HL-60 (cell line): ENCODE results near the gene ABCC5.

Source experiments
- GABPA ChIP-seq: IDR thresholded peaks from 2 replicates; pipeline ENCODE4 v1.6.1; 2012; ENCODE audit warnings: low read depth
- REST ChIP-seq: IDR thresholded peaks from 2 replicates; pipeline ENCODE4 v1.6.1; 2012; ENCODE audit warnings: low read depth; ENCODE audit not compliant: insufficient replicate concordance
- TF ChIP-seq, protein P1 (sequence below): IDR thresholded peaks from one replicate; pipeline ENCODE4 v1.5.1; 2011; ENCODE audit warnings: low read length, control low read depth, inconsistent platforms; ENCODE audit not compliant: insufficient read depth

DNA sequence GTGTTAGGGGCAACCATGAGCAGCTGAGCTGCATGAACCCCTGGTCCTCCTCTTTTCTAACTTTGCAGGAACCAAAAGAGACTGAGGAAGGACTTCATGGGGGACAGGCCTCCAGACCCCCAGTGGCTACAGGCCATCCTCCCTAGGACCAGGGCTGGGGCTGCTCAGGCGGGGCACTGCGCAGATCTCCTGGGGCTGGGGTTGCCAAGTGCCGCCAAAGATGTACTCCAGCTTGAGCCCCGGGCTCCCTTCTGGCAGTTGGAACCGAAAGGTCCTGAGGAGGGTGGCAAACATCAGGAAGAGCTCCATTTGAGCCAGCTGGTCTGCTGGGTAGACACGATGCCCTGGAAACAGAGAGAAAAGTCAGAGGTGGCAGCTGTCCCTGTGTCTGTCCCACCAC lies 121.9 kb downstream of the ABCC5 start:
- TF ChIP-seq, protein P1, sequence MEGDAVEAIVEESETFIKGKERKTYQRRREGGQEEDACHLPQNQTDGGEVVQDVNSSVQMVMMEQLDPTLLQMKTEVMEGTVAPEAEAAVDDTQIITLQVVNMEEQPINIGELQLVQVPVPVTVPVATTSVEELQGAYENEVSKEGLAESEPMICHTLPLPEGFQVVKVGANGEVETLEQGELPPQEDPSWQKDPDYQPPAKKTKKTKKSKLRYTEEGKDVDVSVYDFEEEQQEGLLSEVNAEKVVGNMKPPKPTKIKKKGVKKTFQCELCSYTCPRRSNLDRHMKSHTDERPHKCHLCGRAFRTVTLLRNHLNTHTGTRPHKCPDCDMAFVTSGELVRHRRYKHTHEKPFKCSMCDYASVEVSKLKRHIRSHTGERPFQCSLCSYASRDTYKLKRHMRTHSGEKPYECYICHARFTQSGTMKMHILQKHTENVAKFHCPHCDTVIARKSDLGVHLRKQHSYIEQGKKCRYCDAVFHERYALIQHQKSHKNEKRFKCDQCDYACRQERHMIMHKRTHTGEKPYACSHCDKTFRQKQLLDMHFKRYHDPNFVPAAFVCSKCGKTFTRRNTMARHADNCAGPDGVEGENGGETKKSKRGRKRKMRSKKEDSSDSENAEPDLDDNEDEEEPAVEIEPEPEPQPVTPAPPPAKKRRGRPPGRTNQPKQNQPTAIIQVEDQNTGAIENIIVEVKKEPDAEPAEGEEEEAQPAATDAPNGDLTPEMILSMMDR = no peak
- no peak for TF ChIP-seq GABPA
- no peak for TF ChIP-seq REST
